CD4-positive, alpha-beta T cell (primary cell): ENCODE data around the gene RNF222. TPM values are rescaled to one million over a fixed set of nuclear protein-coding genes. Genes with fewer than 3 reads are reported as not detected.

Source experiments
- ATAC-seq: fragments of 200-7000 bp; cut with Tn5 transposase; one replicate; pipeline ENCODE4 v1.10.0; 2022; ENCODE audit warnings: mild to moderate bottlenecking; ENCODE audit not compliant: poor library complexity
- CTCF ChIA-PET: fragments of 350-600 bp; sonication (Branson Sonifier 250); formaldehyde crosslinking; loops from one replicate; lab custom pipeline; 2021; ENCODE audit warnings: antibody characterized with exemption, inconsistent platforms; lab: Charles Lee
- POLR2A ChIA-PET: fragments of 350-600 bp; sonication (Branson Sonifier 250); formaldehyde crosslinking; loops from one replicate; lab custom pipeline; 2021; ENCODE audit warnings: antibody characterized with exemption, inconsistent platforms; lab: Charles Lee
- DNase-seq, 14 experiments: peaks; one replicate each; pipeline ENCODE4 v3.0.0-alpha.2; 2013 to 2020; ENCODE audit warnings: mixed read lengths in 2 of 14
- H3K27ac ChIP-seq, 2 donors: one replicate each; pipeline versions ENCODE4 v1.5.1 to v1.7.0; 2013; ENCODE audit warnings: low read length in 2 of 2, low read depth in 1 of 2, mild to moderate bottlenecking in 1 of 2
- H3K27me3 ChIP-seq, 2 experiments: 1 replicate in 1 of 2; 2 replicates in 1 of 2; pipeline versions ENCODE4 v1.6.1 to v1.7.0; 2013; ENCODE audit warnings: low read length in 2 of 2, control low read depth in 1 of 2, mild to moderate bottlenecking in 1 of 2, moderate library complexity in 1 of 2; ENCODE audit not compliant: insufficient read depth in 2 of 2, control insufficient read depth in 1 of 2
- H3K36me3 ChIP-seq: one replicate; pipeline ENCODE4 v1.6.1; 2013; ENCODE audit warnings: low read length, control low read depth; ENCODE audit not compliant: insufficient read depth
- H3K4me1 ChIP-seq: one replicate; pipeline ENCODE4 v1.6.1; 2013; ENCODE audit warnings: low read length, control low read depth; ENCODE audit not compliant: insufficient read depth
- H3K4me3 ChIP-seq: one replicate; pipeline ENCODE4 v1.5.1; 2013; ENCODE audit warnings: mild to moderate bottlenecking, low read length, moderate library complexity
- H3K9me3 ChIP-seq, 2 experiments: 1 replicate in 1 of 2; 2 replicates in 1 of 2; pipeline versions ENCODE4 v1.6.1 to v1.7.0; 2013; ENCODE audit warnings: low read length in 2 of 2, mild to moderate bottlenecking in 2 of 2, control low read depth in 1 of 2, moderate library complexity in 1 of 2; ENCODE audit not compliant: control insufficient read depth in 1 of 2, insufficient read depth in 1 of 2
- H3K27ac Mint-ChIP-seq: one replicate; pipeline ENCODE4 v1.8.0; 2020; ENCODE audit warnings: mixed read lengths
- H3K27me3 Mint-ChIP-seq: one replicate; pipeline ENCODE4 v1.8.0; 2021; ENCODE audit warnings: mixed read lengths
- H3K36me3 Mint-ChIP-seq: one replicate; pipeline ENCODE4 v1.8.0; 2021; ENCODE audit warnings: low read depth, mixed read lengths
- H3K4me1 Mint-ChIP-seq: one replicate; pipeline ENCODE4 v1.8.0; 2021; ENCODE audit warnings: low read depth, mixed read lengths
- H3K4me3 Mint-ChIP-seq: one replicate; pipeline ENCODE4 v1.8.0; 2020; ENCODE audit warnings: mild to moderate bottlenecking, mixed read lengths
- H3K9me3 Mint-ChIP-seq: one replicate; pipeline ENCODE4 v1.8.0; 2020; ENCODE audit warnings: mixed read lengths
- intact Hi-C, 2 experiments: fragments of 100-400 bp; cut with DNase I in 1 of 2; cut with micrococcal nuclease in 1 of 2; formaldehyde crosslinking; loops; one replicate each; pipeline versions ENCODE4 v1.15.1 to v1.9.0; 2023 to 2025; cut with DNase I, micrococcal nuclease
- total RNA-seq, 174 experiments: library from RNA in 2 of 174; stranded (reverse) in 2 of 174; gene quantifications; one replicate each; pipeline ENCODE4 v1.2.3 and lab custom pipeline; 2021 to 2026
- TF ChIP-seq, protein P1 (sequence below): fragments of 200-600 bp; IDR thresholded peaks from one replicate; pipeline ENCODE4 v1.8.0; 2022; ENCODE audit warnings: antibody characterized with exemption, mild to moderate bottlenecking

The RNF222 gene
- total RNA-seq, 2 experiments from 2014 or later: 1.2 TPM

DNA sequence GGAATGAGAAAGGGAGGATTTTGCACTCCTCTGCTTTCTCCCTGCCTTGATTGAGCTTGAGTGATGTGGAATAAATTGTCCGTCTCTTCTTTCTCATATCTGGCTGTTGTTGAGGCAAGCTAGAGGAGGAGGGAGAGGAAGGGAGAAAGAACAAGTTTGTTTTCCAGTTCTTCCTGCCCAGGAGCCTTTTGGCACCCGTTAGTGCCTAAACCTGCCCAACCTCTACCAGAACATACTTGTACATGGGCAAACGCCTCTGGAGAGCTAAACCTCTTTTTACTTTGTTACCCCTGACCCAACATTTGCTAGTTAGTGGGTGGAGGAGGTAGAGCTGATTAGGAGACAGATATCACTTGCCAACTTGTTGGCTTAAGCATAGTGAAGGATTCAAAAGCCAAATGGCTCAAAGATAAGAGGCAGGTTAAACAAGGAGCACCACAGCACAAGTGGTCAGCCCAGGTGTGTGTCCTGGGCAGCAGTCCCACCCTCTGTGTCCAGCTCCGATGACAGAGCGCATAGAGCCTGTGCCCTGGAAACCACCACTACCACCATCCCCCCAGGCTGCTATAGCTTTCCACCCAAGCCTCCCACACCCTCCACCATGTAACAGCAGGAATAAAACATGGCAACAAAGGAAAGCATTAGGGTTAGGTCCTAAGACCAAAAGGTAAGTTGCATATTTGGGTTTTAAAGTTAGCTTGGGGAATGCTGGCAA, 51.5 kb downstream of the RNF222 start:
- TF ChIP-seq, protein P1, sequence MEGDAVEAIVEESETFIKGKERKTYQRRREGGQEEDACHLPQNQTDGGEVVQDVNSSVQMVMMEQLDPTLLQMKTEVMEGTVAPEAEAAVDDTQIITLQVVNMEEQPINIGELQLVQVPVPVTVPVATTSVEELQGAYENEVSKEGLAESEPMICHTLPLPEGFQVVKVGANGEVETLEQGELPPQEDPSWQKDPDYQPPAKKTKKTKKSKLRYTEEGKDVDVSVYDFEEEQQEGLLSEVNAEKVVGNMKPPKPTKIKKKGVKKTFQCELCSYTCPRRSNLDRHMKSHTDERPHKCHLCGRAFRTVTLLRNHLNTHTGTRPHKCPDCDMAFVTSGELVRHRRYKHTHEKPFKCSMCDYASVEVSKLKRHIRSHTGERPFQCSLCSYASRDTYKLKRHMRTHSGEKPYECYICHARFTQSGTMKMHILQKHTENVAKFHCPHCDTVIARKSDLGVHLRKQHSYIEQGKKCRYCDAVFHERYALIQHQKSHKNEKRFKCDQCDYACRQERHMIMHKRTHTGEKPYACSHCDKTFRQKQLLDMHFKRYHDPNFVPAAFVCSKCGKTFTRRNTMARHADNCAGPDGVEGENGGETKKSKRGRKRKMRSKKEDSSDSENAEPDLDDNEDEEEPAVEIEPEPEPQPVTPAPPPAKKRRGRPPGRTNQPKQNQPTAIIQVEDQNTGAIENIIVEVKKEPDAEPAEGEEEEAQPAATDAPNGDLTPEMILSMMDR: no peak
- Histone ChIP-seq H3K9me3 (no peaks in the 10 kb centered on the region), H3K27ac (no peak overlapping the region), H3K4me3 (no peak overlapping the region), H3K4me1 (no peaks in the 10 kb centered on the region), H3K36me3 (no peaks in the 10 kb centered on the region), H3K27me3 (peaks cover 0 to 10% of the 10 kb centered on the region in 2 experiments)
- ChIA-PET CTCF (no interaction called here), POLR2A (interaction anchor here (0.7 kb wide), 1 partner anchor 29 kb away, joined by 3 read pairs; no protein-coding TSS in a partner anchor)
- DNase-seq: no peak
- Mint-ChIP-seq H3K27me3 (peaks cover 27% of the 10 kb centered on the region), H3K9me3 (no peaks in the 10 kb centered on the region), H3K36me3 (no peaks in the 10 kb centered on the region), H3K4me3 (no peak overlapping the region), H3K27ac (no peak overlapping the region), H3K4me1 (no peaks in the 10 kb centered on the region)
- intact Hi-C loops: no loop called here
- ATAC-seq: no peak

DNA sequence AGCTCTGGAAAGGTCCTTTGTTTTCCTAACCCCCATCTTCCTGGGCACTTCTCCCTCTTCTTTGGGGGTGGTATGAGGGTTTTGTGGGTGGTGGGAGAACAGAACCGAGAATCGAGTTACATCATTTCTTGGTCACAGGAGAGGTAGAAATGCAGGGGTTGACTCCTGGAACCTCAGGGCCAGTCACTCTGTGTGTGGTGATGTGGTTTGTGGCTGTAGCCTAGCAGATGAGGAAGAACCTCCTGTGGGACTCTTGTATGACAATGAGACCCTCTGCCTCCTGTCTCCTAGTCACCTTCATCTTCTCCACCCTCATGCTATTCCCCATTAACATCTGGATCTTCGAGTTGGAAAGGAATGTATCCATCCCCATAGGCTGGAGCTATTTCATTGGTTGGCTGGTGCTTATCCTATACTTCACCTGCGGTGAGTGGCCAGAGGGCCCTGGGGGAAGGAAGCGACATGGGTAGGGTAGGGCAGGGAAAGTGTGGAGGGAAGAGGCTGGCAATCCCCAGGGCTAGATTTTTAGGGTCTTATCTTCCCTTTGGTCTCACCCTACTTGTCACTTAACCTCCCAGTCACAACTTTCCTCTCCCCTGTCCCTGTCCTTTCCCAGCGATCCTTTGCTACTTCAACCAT, 52.5 kb downstream of the RNF222 start:
- Mint-ChIP-seq H3K27ac (no peak overlapping the region), H3K4me3 (no peak overlapping the region), H3K9me3 (no peaks in the 10 kb centered on the region), H3K27me3 (peaks cover 27% of the 10 kb centered on the region), H3K36me3 (no peaks in the 10 kb centered on the region), H3K4me1 (no peaks in the 10 kb centered on the region)
- Histone ChIP-seq H3K27me3 (peaks cover 0 to 10% of the 10 kb centered on the region in 2 experiments), H3K4me1 (no peaks in the 10 kb centered on the region), H3K9me3 (no peaks in the 10 kb centered on the region), H3K36me3 (no peaks in the 10 kb centered on the region), H3K27ac (no peak overlapping the region), H3K4me3 (no peak overlapping the region)
- intact Hi-C loops: no loop called here
- CTCF ChIA-PET: no interaction called here
- no peak for ATAC-seq
- TF ChIP-seq, protein P1: no peak
- POLR2A ChIA-PET: no interaction called here
- no peak for DNase-seq

DNA sequence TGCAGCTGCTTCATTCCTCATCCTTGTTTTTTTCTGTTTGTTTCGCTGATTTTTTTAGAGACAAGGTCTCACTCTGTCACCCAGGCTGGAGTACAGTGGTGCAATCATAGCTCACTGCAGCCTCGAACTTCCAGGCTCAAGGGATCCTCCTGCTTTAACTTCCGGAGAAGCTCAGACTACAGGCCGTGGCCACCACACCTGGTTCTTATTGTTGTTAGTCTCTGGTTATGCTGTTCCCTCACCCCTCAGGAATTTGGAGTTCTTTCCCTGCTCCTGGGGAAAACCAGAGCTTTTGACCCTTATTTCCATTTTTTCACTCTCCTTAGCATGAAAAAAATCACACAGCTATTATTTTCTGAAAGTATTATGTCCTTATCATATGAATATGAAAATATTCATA, 56.2 kb downstream of the RNF222 start:
- Mint-ChIP-seq H3K36me3 (no peaks in the 10 kb centered on the region), H3K4me3 (no peak overlapping the region), H3K9me3 (no peaks in the 10 kb centered on the region), H3K27ac (no peak overlapping the region), H3K27me3 (peaks cover 8% of the 10 kb centered on the region), H3K4me1 (peaks cover 12% of the 10 kb centered on the region)
- Histone ChIP-seq H3K27ac (no peak overlapping the region), H3K36me3 (no peaks in the 10 kb centered on the region), H3K9me3 (no peaks in the 10 kb centered on the region), H3K27me3 (peaks cover 0 to 3% of the 10 kb centered on the region in 2 experiments), H3K4me1 (peaks cover 5% of the 10 kb centered on the region), H3K4me3 (no peak overlapping the region)
- CTCF ChIA-PET: interaction anchor here (1.6 kb wide), 1 partner anchor 262 kb away, joined by 3 read pairs; no protein-coding TSS in a partner anchor
- intact Hi-C loops: no loop called here
- TF ChIP-seq, protein P1: no peak
- POLR2A ChIA-PET: interaction anchor here (0.6 kb wide), 1 partner anchor 209 kb away, joined by 3 read pairs; no protein-coding TSS in a partner anchor
- no peak for ATAC-seq
- no peak for DNase-seq

Other genes starting within 250 kb of the RNF222 start
- gene PER1, start 245.4 kb downstream of the RNF222 start, total RNA-seq: 1,000 to 10,000 TPM; 1,723 to 1,794 TPM
- 100 to 1,000 TPM; 351 to 366 TPM for gene VAMP2, start 234.9 kb downstream of the RNF222 start, total RNA-seq
- gene TMEM107, start 221.4 kb downstream of the RNF222 start, total RNA-seq: 10 to 100 TPM; 12.2 to 12.9 TPM
- gene BORCS6, start 207.6 kb downstream of the RNF222 start, total RNA-seq: 1 to 10 TPM; 6.1 to 6.4 TPM
- gene AURKB, start 187.3 kb downstream of the RNF222 start, total RNA-seq: 1 to 10 TPM in 1 of 2 experiments, under 1 TPM in 1; 0.56 to 1.4 TPM
- 100 to 1,000 TPM; 259 to 269 TPM for gene CTC1, start 149.8 kb downstream of the RNF222 start, total RNA-seq
- 10 to 100 TPM; 22.3 to 23.0 TPM for gene PFAS, start 148.5 kb downstream of the RNF222 start, total RNA-seq
- gene RANGRF, start 109.2 kb downstream of the RNF222 start, total RNA-seq: 10 to 100 TPM; 23.1 to 24.6 TPM
- gene SLC25A35, start 102.4 kb downstream of the RNF222 start, total RNA-seq: 1 to 10 TPM; 3.6 to 4.1 TPM
- not detected for gene ARHGEF15, start 87.6 kb downstream of the RNF222 start, total RNA-seq
- gene ODF4, start 58.0 kb downstream of the RNF222 start, total RNA-seq: not detected
- gene RPL26, start 14.6 kb downstream of the RNF222 start, total RNA-seq: 1,000 to 10,000 TPM; 2,959 to 3,104 TPM
- 100 to 1,000 TPM; 300 to 313 TPM for gene NDEL1, start 38.1 kb upstream of the RNF222 start, total RNA-seq
- gene MYH10, start 232.9 kb upstream of the RNF222 start, total RNA-seq: 1 to 10 TPM; 1.5 to 1.9 TPM